Measurements from ENCODE around the gene VBP1. TPM values are rescaled to one million over a fixed set of nuclear protein-coding genes. Genes with fewer than 3 reads are reported as not detected.

The VBP1 gene
- polyA plus RNA-seq, 1 donor (not counting 4 experiments of a cell fraction or from before 2014, with no cell fraction given): 66.8 TPM

GRCh38 chrX:155270969-155271368, 54.7 kb downstream of the VBP1 start:
- no peaks in the 10 kb centered on the region for H3K36me3 ChIP-seq (ENCODE audit: control insufficient read depth in 2 of 2, extremely low read depth in 1 of 2, insufficient read depth in 2 of 2, low read length in 2 of 2)
- TF ChIP-seq CTCF (optimal IDR thresholded peaks at IDR 0.05 in 1 of 3, IDR thresholded peaks at IDR 0.05 in 1 of 3, conservative IDR thresholded peaks at IDR 0.05 in 1 of 3; ENCODE audit: extremely low read depth in 1 of 3, insufficient read depth in 2 of 3, low read length in 3 of 3) (no peak), EZH2 (IDR thresholded peaks at IDR 0.05; ENCODE audit: low read length) (no peak)
- H3K4me2 ChIP-seq (ENCODE audit: control insufficient read depth, extremely low read depth, insufficient read depth, low read depth, low read length): no peak overlapping the region
- H2AFZ ChIP-seq (ENCODE audit: control insufficient read depth, low read length): no peak overlapping the region
- H3K4me1 ChIP-seq (ENCODE audit: control insufficient read depth, extremely low read depth, insufficient read depth, low read length): no peaks in the 10 kb centered on the region
- H3K27me3 ChIP-seq (ENCODE audit: control insufficient read depth, extremely low read depth, insufficient read depth, low read length): no peaks in the 10 kb centered on the region
- dilution Hi-C loops (cut with MboI; ENCODE audit: extremely low pct_ligation_motif_present, low sequenced_read_pairs): no loop called here
- H3K9me3 ChIP-seq (ENCODE audit: control insufficient read depth, low read depth, low read length): no peaks in the 10 kb centered on the region
- H3K9ac ChIP-seq (ENCODE audit: control insufficient read depth, extremely low read depth, insufficient read depth, low read length): no peak overlapping the region
- no peak overlapping the region for H3K27ac ChIP-seq (ENCODE audit: control insufficient read depth, insufficient read depth, low read length)
- DNase-seq (ENCODE audit: low read depth, low spot score) (no peak), FAIRE-seq (no peak)
- no peaks in the 10 kb centered on the region for H4K20me1 ChIP-seq (ENCODE audit: control insufficient read depth, extremely low read depth, insufficient read depth, low read length)
- H3K9me1 ChIP-seq (ENCODE audit: control insufficient read depth, extremely low read depth, insufficient read depth, low read length): no peaks in the 10 kb centered on the region
- no peaks in the 10 kb centered on the region for H3K79me2 ChIP-seq (ENCODE audit: control insufficient read depth, insufficient read depth, low read length)
- H3K4me3 ChIP-seq (ENCODE audit: control insufficient read depth in 2 of 3, extremely low read depth in 1 of 3, insufficient read depth in 2 of 3, low read depth in 1 of 3, low read length in 3 of 3): no peak overlapping the region

- TF ChIP-seq EZH2 (IDR thresholded peaks at IDR 0.05; ENCODE audit: low read length): no peak
- TF ChIP-seq CTCF (optimal IDR thresholded peaks at IDR 0.05 in 1 of 3, IDR thresholded peaks at IDR 0.05 in 1 of 3, conservative IDR thresholded peaks at IDR 0.05 in 1 of 3; ENCODE audit: extremely low read depth in 1 of 3, insufficient read depth in 2 of 3, low read length in 3 of 3): no peak
- Histone ChIP-seq H2AFZ (ENCODE audit: control insufficient read depth, low read length) (no peak overlapping the region), H3K27me3 (ENCODE audit: control insufficient read depth, extremely low read depth, insufficient read depth, low read length) (no peaks in the 10 kb centered on the region), H3K79me2 (ENCODE audit: control insufficient read depth, insufficient read depth, low read length) (no peaks in the 10 kb centered on the region), H3K27ac (ENCODE audit: control insufficient read depth, insufficient read depth, low read length) (no peak overlapping the region), H3K9ac (ENCODE audit: control insufficient read depth, extremely low read depth, insufficient read depth, low read length) (no peak overlapping the region), H3K9me1 (ENCODE audit: control insufficient read depth, extremely low read depth, insufficient read depth, low read length) (no peaks in the 10 kb centered on the region), H3K4me1 (ENCODE audit: control insufficient read depth, extremely low read depth, insufficient read depth, low read length) (no peaks in the 10 kb centered on the region), H3K4me2 (ENCODE audit: control insufficient read depth, extremely low read depth, insufficient read depth, low read depth, low read length) (no peak overlapping the region), H3K9me3 (ENCODE audit: control insufficient read depth, low read depth, low read length) (no peaks in the 10 kb centered on the region), H3K36me3 (ENCODE audit: control insufficient read depth in 2 of 2, extremely low read depth in 1 of 2, insufficient read depth in 2 of 2, low read length in 2 of 2) (no peaks in the 10 kb centered on the region), H4K20me1 (ENCODE audit: control insufficient read depth, extremely low read depth, insufficient read depth, low read length) (no peaks in the 10 kb centered on the region), H3K4me3 (ENCODE audit: control insufficient read depth in 2 of 3, extremely low read depth in 1 of 3, insufficient read depth in 2 of 3, low read depth in 1 of 3, low read length in 3 of 3) (no peak overlapping the region)
- FAIRE-seq: no peak
- dilution Hi-C loops (cut with MboI; ENCODE audit: extremely low pct_ligation_motif_present, low sequenced_read_pairs): no loop called here
- DNase-seq (ENCODE audit: low read depth, low spot score): no peak
Observed at GRCh38 chrX:155279873-155280272, 63.6 kb downstream of the VBP1 start.

Other genes starting within 250 kb of the VBP1 start
- 1.0 to 1.5 TPM (median 1.3 TPM) in 3 replicates for gene F8, start 193.7 kb upstream of the VBP1 start, polyA plus RNA-seq
- 83.8 to 98.1 TPM (median 93.9 TPM) in 3 replicates for gene FUNDC2, start 189.6 kb upstream of the VBP1 start, polyA plus RNA-seq
- 9.1 to 10.1 TPM (median 9.8 TPM) in 3 replicates for gene CMC4, start 145.3 kb upstream of the VBP1 start, polyA plus RNA-seq
- gene MTCP1, start 145.3 kb upstream of the VBP1 start, polyA plus RNA-seq: 4.7 to 20.2 TPM (median 5.0 TPM) in 3 replicates
- 18.5 to 25.5 TPM (median 24.8 TPM) in 3 replicates for gene BRCC3, start 145.0 kb upstream of the VBP1 start, polyA plus RNA-seq
- gene RAB39B, start 48.0 kb downstream of the VBP1 start, polyA plus RNA-seq: 0.05 to 0.07 TPM in 2 of 3 replicates, not detected in the other
- gene CLIC2, start 118.2 kb downstream of the VBP1 start, polyA plus RNA-seq: 0.20 to 0.49 TPM (median 0.40 TPM) in 3 replicates
- not detected in 3 replicates for gene F8A2, start 165.6 kb downstream of the VBP1 start, polyA plus RNA-seq
- 0.44 to 1.6 TPM (median 1.1 TPM) in 3 replicates for gene F8A3, start 242.2 kb downstream of the VBP1 start, polyA plus RNA-seq

Measured in keratinocyte (primary cell).